Endodermal cell (in vitro differentiated cells): ENCODE measurements around the gene CLCA2. TPM values are rescaled to one million over a fixed set of nuclear protein-coding genes. Genes with fewer than 3 reads are reported as not detected.

Experiments used
- DNase-seq: peaks from one replicate; pipeline ENCODE4 v3.0.0-alpha.2; 2017
- H3K27ac ChIP-seq: 2 replicates; pipeline ENCODE4 v1.5.1; 2013; ENCODE audit warnings: mild to moderate bottlenecking, low read depth, low read length, moderate library complexity
- H3K27me3 ChIP-seq: 2 replicates; pipeline ENCODE4 v1.6.1; 2013; ENCODE audit warnings: mild to moderate bottlenecking, low read length, moderate library complexity; ENCODE audit not compliant: insufficient read depth, control insufficient read depth, poor library complexity, severe bottlenecking
- H3K36me3 ChIP-seq: 2 replicates; pipeline ENCODE4 v1.7.0; 2013; ENCODE audit warnings: mild to moderate bottlenecking, low read length, moderate library complexity; ENCODE audit not compliant: control insufficient read depth, insufficient read depth
- H3K4me1 ChIP-seq: one replicate; pipeline ENCODE4 v1.7.0; 2013; ENCODE audit warnings: low read length; ENCODE audit not compliant: control insufficient read depth, insufficient read depth
- H3K4me3 ChIP-seq: 2 replicates; pipeline ENCODE4 v1.5.1; 2013; ENCODE audit warnings: mild to moderate bottlenecking, low read length, moderate library complexity
- H3K9ac ChIP-seq: 2 replicates; pipeline ENCODE4 v1.6.1; 2013; ENCODE audit warnings: mild to moderate bottlenecking, low read length, moderate library complexity; ENCODE audit not compliant: poor library complexity, severe bottlenecking; ENCODE audit errors: extremely low read depth
- H3K9me3 ChIP-seq: 2 replicates; pipeline ENCODE4 v1.6.1; 2013; ENCODE audit warnings: mild to moderate bottlenecking, low read length, moderate library complexity; ENCODE audit not compliant: control insufficient read depth
- H3K27ac Mint-ChIP-seq: 2 replicates; pipeline ENCODE4 v1.8.0; 2020; ENCODE audit warnings: mixed read lengths
- H3K27me3 Mint-ChIP-seq: 2 replicates; pipeline ENCODE4 v1.8.0; 2021; ENCODE audit warnings: mild to moderate bottlenecking, mixed read lengths; ENCODE audit not compliant: insufficient read depth
- H3K36me3 Mint-ChIP-seq: 2 replicates; pipeline ENCODE4 v1.8.0; 2020; ENCODE audit warnings: low read depth, mixed read lengths
- H3K4me1 Mint-ChIP-seq: 2 replicates; pipeline ENCODE4 v1.8.0; 2020; ENCODE audit warnings: mixed read lengths
- H3K4me3 Mint-ChIP-seq: 2 replicates; pipeline ENCODE4 v1.8.0; 2020; ENCODE audit warnings: mild to moderate bottlenecking, moderate library complexity, mixed read lengths
- H3K9me3 Mint-ChIP-seq: 2 replicates; pipeline ENCODE4 v1.8.0; 2020; ENCODE audit warnings: mild to moderate bottlenecking, mixed read lengths
- CTCF ChIP-seq: fragments of 200-600 bp; sonication (generic); conservative IDR thresholded peaks from 2 replicates; pipeline ENCODE4 v1.5.0; 2021; ENCODE audit warnings: antibody characterized with exemption, mild to moderate bottlenecking
- WGBS, 2 experiments: methylation state at CpG; one replicate each; pipeline versions ENCODE4 v1.1.5 to v1.1.7; 2013; ENCODE audit warnings: missing lambda C conversion rate in 2 of 2, mixed read lengths in 1 of 2; ENCODE audit not compliant: insufficient coverage in 1 of 2, insufficient read length in 1 of 2; 5-methylcytosine and 5-hydroxymethylcytosine counted together
- total RNA-seq, 2 donors: library from RNA; stranded (reverse); fragmentation: NEBNext Ultra II Directional in 1 of 2; extraction: Animal tissue kit (Norgen Biotek cat#: 25700) in 1 of 2; gene quantifications; 2 replicates in 1 of 2; 3 replicates in 1 of 2; pipeline ENCODE4 v1.2.1, GENCODE V29; 2021

The CLCA2 gene
- total RNA-seq, 2 donors from 2014 or later: not detected

DNA sequence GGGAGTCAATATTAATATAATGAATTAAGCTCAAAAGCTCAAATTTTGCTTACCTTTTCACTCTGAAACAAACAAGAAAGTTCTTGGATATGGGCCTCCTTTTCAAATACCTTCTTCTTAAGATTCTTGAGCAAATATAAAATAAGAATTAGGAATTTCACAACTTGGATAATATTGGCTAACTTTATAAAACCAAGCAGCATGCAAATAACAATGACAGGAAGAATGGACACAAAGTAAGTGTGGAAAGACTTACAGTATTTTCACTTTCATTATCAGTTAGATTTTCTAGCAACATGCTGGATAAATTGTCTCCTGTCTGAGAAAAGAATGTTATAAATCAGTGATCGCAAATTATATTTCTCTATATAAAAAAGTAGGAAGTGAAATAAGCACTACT lies 41.1 kb upstream of the CLCA2 start:
- WGBS, 2 experiments: no CpG with 5 or more reads among the region's 1 CpG

DNA sequence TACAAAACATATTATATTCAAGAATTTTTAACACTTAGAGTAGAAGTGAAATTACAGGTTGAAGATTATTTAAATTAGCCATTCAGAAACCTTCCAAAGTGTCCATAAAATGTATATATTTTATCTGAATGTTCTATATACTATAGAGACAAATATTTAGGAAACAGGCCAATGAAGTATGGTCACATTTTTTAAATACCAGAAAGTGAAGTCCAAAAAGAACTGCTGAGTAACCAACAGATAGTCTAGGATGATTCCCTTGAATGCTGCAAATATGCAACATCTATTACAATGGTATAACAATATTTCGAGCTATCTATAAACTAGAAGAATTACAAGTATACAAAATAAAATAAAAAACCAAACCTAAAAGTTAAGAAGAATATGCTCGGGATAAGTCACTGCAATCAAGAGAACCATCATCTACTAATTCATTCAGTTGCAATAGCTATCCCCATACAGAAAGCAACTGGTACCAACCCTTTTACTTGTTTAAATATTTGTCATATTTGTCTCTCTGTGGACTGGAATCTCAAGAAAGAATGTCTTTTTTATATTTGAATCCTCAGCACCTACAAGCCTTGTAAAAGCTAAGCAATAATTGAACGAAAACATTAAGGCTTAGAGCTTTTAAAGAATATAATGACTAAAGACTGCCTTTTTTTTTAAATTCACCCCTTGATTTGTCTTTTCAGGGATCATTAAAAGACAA lies 35.9 kb upstream of the CLCA2 start:
- no peak for DNase-seq
- no peak for TF ChIP-seq CTCF
- no peaks in the 10 kb centered on the region for H3K27me3 Mint-ChIP-seq
- Histone ChIP-seq H3K9me3 (no peaks in the 10 kb centered on the region), H3K27me3 (no peaks in the 10 kb centered on the region), H3K9ac (no peak overlapping the region), H3K4me1 (no peaks in the 10 kb centered on the region), H3K36me3 (no peaks in the 10 kb centered on the region), H3K4me3 (no peak overlapping the region), H3K27ac (no peak overlapping the region)
- 86 to 100% methylated on average over 2 to 3 of the region's 3 CpGs for WGBS, 2 experiments
- H3K27ac Mint-ChIP-seq: no peak overlapping the region
- H3K36me3 Mint-ChIP-seq: peaks cover 24% of the 10 kb centered on the region
- H3K4me3 Mint-ChIP-seq: no peak overlapping the region
- peaks cover 15% of the 10 kb centered on the region for H3K4me1 Mint-ChIP-seq
- H3K9me3 Mint-ChIP-seq: peaks cover 4% of the 10 kb centered on the region

More for the DNA sequence above, 41.1 kb upstream of the CLCA2 start:
- H3K9me3 ChIP-seq: peaks cover 15% of the 10 kb centered on the region
- no peak overlapping the region for H3K27ac Mint-ChIP-seq
- H3K27me3 ChIP-seq: no peaks in the 10 kb centered on the region
- H3K4me1 Mint-ChIP-seq: peaks cover 4% of the 10 kb centered on the region
- H3K9ac ChIP-seq: no peak overlapping the region
- H3K36me3 Mint-ChIP-seq: peaks cover 12% of the 10 kb centered on the region
- H3K9me3 Mint-ChIP-seq: peaks cover 8% of the 10 kb centered on the region
- H3K27ac ChIP-seq: no peak overlapping the region
- H3K27me3 Mint-ChIP-seq: no peaks in the 10 kb centered on the region
- DNase-seq: no peak
- TF ChIP-seq CTCF: no peak
- no peak overlapping the region for H3K4me3 Mint-ChIP-seq
- H3K4me3 ChIP-seq: no peak overlapping the region
- H3K36me3 ChIP-seq: peaks cover 22% of the 10 kb centered on the region
- no peaks in the 10 kb centered on the region for H3K4me1 ChIP-seq

DNA sequence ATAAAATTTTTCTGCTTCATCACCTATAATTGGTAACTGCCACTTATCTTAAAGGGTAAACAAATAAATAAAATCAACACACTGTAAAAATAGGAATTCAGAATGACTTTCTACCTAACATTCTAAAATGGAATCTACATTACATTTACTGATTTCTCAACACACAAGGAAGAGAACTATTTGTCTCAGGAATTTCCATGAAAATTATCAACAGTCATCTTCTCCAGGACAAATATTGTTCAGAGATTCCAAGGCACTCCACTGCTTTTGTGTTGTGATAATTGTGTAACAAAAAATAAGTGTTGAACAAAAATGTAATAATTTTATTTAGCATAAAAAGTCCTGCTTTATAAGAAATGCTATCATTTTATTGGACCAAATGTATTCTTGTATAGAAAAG lies 35.2 kb upstream of the CLCA2 start:
- Mint-ChIP-seq H3K27ac (no peak overlapping the region), H3K36me3 (peaks cover 30% of the 10 kb centered on the region)

More for the DNA sequence above, 35.2 kb upstream of the CLCA2 start:
- TF ChIP-seq CTCF: no peak
- H3K4me1 Mint-ChIP-seq: peaks cover 22% of the 10 kb centered on the region
- H3K27me3 ChIP-seq: no peaks in the 10 kb centered on the region
- H3K27me3 Mint-ChIP-seq: no peaks in the 10 kb centered on the region
- no peak overlapping the region for H3K4me3 Mint-ChIP-seq
- DNase-seq: no peak
- H3K9ac ChIP-seq: no peak overlapping the region
- H3K9me3 ChIP-seq: no peaks in the 10 kb centered on the region
- H3K4me1 ChIP-seq: no peaks in the 10 kb centered on the region
- H3K27ac ChIP-seq: no peak overlapping the region
- H3K9me3 Mint-ChIP-seq: peaks cover 4% of the 10 kb centered on the region
- no peak overlapping the region for H3K4me3 ChIP-seq
- H3K36me3 ChIP-seq: no peaks in the 10 kb centered on the region
